HG03025 (cell line): ENCODE data around the gene LRRC9.
"Not testable (repeated sequence)": the region's sequence is repeated elsewhere in the genome, so short reads cannot be mapped to it uniquely, and the experiment has no call there.

Experiments used
- ATAC-seq: cut with Tn5 transposase; IDR thresholded peaks from one replicate; pipeline ENCODE4 v1.9.1; 2021; ENCODE audit warnings: mild to moderate bottlenecking, moderate library complexity; ENCODE audit not compliant: unreplicated experiment, low FRiP score

The LRRC9 gene

DNA sequence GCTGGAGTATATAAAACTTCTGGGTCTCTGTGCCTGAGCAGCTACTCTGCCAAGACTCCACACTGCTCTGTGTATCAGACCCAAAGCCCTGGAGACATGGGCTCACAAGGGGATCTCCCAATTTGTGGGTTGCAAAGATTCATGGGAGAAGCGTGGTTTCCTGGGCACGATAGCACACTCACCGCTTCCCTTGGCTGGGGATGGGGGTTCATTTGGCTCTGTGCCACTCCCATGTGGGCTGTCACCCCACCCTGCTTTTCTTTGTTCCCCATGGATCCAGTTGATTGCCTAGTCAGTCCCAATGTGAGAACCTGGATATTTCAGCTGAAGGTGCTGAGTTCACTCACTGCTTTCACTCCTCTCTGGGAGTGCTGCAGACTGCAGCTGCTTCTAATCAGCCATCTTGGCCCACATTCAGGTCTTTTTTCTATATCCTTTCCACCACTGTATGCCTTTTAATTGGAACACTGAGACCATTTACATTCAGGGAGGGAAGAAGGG lies 131.8 kb downstream of the LRRC9 start:
- no peak for ATAC-seq

DNA sequence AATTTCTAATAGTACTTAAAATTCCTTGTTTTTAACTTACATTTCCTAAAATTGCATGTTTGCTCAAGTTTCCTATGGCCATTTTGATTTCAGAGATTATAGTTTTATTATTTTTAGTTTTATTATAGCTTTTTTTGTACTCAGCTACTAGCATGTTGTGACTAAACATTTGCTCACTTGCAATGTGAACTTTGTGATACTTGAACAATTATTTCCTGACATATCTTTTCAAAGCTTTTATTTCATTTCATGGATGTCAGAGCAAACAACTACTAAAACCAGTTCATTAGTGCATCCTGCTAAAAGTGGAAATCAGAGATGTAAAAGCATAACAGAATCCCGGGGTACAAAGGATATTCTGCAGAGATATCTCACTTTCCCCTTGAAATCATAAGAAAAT lies 138.1 kb downstream of the LRRC9 start:
- no peak for ATAC-seq

DNA sequence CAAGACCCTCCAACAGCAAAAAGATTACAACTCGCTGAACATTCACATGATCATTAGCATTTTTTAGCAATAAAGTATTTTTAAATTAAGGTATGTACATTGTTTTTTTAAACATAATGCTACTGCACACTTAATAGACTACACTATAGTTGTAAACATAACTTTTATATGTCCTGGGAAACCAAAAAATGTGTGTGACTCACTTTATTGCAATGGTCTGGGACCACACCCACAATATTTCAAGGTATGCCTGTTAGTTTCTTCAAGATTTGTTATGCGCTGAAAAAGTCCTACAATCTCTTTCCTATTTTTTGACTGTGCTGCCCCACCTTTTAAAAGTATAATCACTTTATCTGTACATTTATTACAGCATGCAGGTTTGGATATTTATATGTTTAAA lies 141.4 kb downstream of the LRRC9 start:
- ATAC-seq: no peak

DNA sequence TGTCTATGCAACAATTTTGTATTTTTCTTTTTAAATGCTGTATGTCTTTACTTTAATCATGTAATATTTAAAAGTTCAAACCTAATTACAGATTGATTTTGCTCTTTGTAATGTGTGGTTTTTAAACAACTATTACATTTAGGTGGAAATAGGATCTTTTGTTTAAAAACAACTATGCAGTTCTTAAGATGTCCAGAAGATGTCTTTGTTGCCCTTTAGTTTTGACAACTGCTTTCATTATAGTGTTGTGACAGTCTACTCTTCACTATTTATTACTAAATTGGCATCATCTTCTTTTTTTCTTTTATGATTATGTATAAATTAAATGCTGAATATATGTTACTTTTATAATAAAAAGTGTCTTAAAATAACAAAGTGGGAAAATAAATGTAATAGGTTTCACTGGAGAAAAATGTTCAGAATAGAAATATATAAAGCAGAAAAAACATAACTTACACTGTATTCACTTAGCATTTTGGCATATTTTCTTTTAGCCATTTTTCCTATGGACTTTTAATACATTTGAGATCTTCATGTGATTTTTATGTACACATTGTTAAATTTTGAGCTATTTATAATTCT lies 144.6 kb downstream of the LRRC9 start:
- peak; percentile 49 for ATAC-seq

DNA sequence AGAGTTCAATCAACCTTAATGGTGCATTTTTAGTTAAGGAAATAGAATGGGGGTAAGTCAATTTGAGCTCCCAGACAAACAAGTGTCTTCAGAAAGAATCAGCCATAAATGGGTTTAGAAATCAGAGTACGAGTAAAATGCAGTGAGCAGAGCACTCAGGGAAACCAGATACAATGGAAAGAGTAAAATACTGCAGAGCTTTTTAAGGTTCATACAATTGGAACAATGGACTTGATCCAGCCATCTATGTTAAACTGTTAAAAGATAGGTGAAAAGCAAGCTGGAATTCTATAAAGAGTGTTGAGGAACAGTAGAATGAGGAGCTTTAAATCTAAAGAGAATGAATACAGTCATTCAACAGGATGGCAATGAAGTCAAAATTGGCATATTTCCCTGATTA lies 147.9 kb downstream of the LRRC9 start:
- ATAC-seq: no peak

DNA sequence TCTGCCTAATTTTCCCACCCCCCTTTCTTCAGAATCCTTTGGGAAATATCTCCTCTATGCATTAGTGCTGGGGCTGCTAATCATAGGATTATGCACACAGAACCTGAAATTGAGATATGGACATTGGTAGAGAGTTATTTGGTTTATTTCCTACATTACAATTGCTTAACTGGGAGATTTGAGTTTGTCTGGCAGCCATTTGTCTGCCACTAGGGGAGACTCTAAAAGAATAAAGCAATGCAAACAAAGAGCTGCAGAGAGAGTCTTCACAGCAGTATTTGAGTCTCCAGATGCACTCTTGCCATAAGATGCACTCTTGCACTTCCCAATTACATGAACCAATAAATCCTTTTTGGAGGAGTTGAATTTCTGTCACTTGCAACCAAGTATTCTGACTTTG lies 159.8 kb downstream of the LRRC9 start:
- no peak for ATAC-seq

DNA sequence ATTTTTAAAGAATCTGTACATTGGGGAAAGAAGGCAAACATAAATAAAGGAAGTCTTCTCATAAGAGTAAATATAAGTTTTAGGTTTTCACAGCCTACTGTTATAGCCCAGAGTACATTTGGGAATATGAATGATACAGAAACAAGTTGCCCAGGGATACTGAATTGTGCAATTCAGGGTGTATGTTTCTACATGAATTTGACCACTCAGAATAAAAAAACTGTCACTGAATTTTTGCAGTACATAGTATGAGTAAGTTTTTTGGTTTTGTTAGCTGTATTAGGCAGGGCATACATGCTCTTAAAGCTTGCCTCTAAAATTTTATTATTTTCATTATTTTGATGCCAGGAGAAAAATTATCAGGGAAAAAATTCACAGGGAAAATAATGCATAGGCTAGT lies 165.1 kb downstream of the LRRC9 start:
- ATAC-seq: no peak

DNA sequence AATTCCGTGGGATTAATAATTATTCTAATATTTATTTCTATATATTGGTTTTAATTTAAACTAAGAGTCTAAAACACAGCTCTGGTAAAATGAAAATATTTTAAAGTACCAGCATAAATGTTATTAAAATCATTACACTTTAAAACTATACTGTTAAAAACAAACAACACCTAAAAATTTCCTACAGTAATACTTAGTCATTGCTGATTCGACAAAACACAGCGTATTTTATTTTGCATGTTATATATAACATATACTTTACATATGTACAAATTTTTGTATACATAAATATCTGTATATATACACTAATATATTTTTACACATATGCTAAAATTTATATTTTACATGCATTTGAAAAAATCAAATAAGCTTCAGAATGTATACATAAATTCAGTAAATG lies 165.7 kb downstream of the LRRC9 start:
- ATAC-seq: no peak

DNA sequence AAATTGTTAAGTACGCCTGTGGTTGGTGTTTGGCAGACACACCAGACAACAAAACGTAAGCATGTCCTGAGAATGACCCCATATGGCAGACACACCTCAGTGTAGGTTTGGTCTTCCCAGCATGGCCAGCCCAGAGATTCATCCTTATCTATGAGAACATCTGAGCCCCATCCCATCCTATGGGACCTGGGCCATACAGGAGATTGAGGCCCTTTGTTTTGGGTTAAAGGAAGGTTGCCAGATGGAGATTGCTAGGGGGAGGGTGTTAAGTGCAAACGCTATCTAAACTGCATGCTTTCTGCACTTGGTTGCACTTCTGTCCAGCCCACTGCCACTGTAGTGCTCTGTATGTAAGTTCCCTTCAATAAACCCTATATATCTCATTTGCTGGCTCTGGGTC lies 167.7 kb downstream of the LRRC9 start:
- ATAC-seq: no peak

DNA sequence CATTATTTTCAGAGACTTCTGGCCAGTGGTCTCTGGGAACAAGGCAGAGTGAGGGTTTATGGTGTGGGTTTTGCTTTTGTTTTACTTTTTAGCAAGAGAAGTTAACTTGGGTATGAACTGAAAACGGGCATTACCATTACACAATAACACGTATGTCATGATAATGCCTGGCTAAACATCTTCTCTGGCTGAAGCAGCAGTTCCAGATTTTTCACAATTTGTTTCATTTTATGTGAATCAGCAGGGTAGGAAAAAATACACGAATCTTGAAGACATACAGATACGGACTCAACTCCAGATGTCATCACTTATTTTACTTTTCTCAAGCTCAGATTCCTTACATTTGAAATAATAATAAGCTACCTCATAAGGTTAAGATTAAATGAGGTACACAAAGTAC lies 169.3 kb downstream of the LRRC9 start:
- ATAC-seq: no peak

DNA sequence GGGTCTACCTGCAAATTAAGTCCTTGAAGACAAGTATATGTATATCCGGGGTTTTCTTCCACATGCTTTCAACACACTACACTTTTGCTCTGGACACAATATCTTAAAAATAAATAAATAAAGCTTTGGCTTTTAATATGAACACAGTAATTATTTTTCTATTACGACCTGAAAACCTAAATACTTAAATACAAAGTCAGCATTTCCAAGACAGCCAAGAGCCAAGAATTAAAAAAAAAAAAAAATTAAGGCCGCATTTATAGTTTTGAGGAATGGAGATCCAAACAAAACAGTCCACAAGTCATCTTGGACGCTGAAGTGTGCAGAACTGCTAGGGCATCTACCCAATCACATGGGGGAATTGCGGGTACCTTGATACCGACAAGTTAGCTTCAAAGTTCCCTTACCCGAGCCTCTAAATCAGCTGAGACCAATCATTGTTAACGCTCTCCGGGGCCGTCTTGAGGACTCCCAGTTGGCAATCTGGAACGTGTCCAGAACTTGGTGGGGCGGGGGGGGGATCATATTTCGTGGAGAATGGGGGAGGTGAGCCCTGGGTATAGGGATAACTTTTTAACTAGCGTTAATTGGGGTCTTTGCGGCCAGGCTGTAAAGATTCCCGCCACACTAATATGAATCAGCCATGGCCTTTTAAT lies 171.0 kb downstream of the LRRC9 start:
- no peak for ATAC-seq

DNA sequence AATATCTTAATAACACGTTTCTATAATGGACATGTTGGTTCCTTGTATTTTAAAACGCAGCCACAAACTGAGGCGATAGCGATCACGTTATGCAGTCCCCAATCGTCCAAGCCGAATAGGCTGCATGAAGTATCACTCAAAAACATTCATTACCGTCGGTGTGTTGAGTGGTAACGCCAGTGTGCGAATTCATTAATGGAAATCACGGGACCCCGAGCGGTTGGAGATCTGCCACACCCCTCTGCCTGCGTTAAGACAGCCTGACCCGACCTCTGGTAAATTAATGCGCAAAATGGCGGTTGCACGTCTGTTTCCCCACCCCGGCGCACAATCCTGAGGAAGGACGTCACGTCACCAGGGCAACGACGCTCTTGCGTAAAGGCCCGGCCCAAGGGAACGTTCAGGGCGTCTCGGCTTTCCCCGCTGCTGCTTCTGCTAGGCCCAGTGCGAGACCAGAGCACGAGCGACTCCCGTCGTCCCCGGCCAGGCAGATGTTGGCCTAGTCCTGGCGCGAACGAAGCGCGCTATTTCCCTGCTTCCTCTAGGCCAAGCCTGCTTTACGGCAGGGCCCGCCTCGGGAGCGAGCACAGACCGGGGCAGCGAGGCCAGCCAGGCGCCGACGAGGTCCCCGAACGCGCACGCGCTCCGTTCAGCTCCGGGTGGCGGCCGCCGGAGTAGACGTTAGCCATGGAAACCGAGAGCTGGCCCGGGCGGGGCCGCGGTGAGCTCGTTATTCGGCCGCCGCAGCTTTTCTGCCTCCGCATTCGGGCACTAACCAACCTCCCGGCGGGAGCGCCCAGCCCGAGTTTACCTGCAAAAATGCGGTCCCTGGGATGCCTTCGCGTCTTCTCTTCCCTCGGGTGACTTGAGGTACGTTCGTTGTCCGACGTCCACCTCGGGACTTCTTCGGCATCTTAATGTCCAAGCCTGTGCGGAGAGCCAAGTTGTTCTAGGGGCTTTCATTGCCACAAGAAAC lies 171.9 kb downstream of the LRRC9 start, which contains the start of gene PCNX4:
Gene PCNX4, plus strand, starts transcription at position 374 of the 976 bp plus-strand sequence. CDS start 15,716 bp downstream, outside the sequence.
- ATAC-seq: peak; percentile 95

DNA sequence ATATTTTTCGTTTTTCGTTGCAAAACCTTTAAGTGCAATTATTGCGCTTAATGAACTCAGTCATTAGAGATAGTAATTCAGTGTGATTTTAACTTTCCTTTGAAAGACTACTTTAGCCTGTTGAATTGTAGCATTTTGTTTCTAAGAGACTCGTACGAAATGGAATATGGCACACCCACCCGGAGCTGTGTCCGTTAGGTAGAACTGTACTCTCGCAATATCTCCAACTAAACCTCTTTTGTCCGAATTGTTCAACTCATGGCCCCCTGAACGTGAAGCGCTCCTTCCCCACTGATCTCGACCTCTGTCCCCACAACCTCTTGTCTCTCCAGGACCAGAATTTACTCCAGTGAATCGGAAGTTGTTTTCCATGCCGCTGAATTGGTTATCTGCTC lies 172.6 kb downstream of the LRRC9 start:
- no peak for ATAC-seq

DNA sequence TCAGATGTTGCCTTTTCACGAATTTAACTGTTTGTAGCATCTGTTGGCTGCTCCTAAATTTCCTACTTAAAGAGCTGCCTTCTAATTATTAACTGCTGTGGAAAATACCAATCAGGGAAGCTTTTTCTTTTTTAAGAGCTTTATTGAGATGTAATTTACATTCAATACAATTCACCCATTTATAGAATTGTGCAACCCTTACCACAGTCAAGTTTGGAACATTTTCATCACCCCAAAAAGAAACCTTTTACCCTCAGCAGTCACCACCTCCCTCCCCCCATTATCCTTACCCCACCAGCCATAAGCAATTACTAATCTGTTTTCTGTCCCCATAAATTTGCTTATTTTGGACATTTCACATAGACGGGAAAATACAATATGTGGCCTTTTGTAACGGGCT lies 173.1 kb downstream of the LRRC9 start:
- ATAC-seq: no peak

DNA sequence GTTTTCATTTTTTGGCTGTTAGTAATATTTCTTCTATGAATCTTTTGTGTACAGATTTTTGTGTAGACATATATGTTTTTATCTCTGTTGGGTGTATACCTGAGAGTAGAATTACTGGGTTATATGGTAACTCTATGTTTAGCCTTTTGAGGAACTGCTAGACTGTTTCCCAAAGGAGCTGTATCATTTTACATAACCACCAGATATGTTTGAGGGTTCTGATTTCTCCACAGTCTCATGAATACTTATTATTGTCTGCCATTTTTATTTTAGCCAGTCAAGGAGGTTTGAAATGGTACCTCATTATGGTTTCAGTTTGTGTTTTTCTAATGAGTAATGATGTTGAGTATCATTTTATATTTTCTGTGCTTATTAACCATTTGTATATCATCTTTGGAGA lies 173.7 kb downstream of the LRRC9 start:
- ATAC-seq: no peak

DNA sequence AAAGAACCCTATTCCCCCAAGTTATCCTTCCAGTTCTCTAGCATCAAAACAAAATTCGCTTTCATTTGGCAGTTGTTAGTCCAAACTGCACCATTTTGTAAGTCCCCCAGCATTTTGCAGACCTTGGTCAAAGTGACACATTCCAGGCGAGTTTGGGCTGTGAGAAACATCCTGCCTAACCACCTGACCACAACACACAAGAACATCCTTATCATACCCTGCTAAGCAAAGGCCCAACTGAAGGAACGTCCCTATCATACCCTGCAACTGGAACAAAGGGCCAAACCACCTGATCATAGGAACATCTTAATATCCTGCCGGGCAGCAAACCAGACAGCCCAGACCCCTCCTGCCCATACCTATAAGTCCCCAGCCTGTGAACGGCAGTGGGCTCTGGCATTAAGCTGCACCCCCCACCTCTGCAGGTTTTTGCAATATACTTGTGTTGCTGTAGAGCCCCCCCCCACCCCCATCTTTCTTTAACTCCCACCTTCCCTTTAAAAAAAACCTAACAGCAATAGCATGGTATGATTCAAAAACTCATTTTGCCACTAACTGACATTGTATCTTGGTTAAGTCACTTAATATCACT lies 174.5 kb downstream of the LRRC9 start:
- no peak for ATAC-seq

DNA sequence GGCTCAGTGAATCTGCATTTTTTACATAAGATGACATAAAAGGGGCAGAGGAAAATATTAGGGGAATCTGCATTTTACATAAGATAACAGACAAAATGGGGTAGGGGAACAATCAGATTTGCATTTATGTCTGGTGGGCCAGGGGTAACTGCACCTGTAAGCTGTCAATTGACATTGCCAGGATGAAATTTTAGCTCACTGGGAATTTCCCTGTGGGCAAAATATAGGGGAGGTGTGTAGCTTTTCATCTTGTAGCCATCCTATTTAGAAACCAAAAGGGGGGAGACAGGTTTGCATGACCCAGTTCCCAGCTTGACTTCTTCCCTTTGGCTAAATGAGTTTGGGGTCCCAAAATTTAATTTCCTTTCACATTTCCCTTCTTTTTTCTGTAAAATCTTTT lies 175.3 kb downstream of the LRRC9 start:
- ATAC-seq: no peak

DNA sequence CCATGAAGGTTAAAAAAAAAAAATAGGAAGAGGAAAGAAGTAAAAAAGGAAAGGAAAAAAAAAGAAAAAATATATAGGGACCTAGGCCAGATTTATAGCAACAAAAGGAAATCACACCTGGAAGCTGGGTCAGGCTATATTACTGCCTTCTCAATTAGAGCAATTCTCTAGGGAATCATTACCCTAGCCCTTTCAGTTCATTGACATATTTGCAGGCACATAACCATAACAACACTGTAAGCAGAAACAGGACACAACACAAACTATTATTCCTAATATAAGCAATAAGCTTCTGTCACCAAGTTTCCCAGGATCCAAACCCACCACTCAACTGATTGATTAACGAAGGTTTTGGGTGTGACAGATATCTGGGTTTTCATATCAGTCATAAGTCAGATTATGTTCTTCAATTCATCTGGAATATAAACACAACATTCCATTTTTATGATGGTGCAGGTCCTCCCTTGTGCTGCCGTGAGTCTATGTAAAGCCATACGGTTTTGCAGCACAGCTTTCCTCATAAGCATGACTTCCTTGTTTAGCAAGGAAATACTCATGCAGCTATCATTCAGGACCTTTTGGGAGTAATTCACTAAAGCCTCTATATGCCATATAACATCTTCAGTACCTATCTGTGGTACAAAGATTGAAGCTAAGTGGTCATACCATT lies 176.0 kb downstream of the LRRC9 start:
- no peak for ATAC-seq

DNA sequence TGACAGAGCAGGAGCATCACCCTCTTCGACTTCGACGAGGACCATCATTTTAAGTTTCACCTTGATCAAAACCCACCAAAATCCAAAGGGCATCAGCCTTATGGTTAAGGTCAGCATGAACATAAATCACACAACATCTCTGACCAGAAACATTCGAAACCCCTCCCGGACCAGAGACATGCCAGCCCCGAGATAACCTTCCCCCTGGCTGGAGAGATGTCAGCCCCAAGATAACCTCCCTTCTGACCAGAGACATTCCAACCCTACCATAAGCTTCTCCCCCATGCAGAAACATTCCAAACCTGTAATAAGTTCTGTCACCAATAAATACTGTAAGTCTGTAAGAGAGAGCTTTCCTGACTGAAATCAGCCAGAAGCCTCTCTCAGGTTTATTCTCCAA lies 178.0 kb downstream of the LRRC9 start:
- no peak for ATAC-seq

DNA sequence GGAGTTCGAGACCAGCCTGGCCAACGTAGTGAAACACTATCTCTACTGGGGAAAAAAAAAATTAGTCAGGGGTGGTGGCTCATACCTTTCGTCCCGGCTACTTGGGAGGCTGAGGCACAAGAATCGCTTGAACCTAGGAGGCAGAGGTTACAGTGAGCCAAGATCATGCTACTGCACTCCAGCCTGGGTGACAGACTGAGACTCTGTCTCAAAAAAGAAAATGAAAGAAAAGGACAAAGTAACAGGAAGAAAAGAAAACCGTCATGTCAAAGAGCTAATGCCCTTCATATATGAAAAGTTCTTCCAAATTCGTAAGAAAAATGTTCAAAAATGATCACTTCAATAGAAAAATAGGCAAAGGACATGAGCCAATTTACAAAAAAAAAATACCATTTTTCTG lies 179.9 kb downstream of the LRRC9 start:
- not testable (repeated sequence) for ATAC-seq
